CD4-positive, alpha-beta T cell treated with Interleukin-1 beta for 1 hour (primary cell): ENCODE results near the gene CCT7.

Experiments
- DNase-seq, 2 donors: peaks; one replicate each; pipeline ENCODE4 v3.0.0-alpha.2; 2020 to 2022

CCT7 gene

GRCh38 chr2:73227086-73227485, 7.0 kb upstream of the CCT7 start:
- no peak for DNase-seq

GRCh38 chr2:73228631-73229030, 5.5 kb upstream of the CCT7 start:
- no peak for DNase-seq

GRCh38 chr2:73232403-73233153, 1.5 kb upstream of the CCT7 start:
- DNase-seq = peak in 1 of 2 donors; percentile 27

GRCh38 chr2:73233154-73233931, 765 bp upstream of the CCT7 start, which contains the start of gene PRADC1:
PRADC1 (minus strand) TSS chr2:73233239; CDS start chr2:73233160, 79 bp downstream.
- DNase-seq = peak; percentile 96 to 97

GRCh38 chr2:73235315-73236028, 1.4 kb downstream of the CCT7 start:
- DNase-seq = peak in 1 of 2 donors; percentile 19

GRCh38 chr2:73237168-73237567, 3.1 kb downstream of the CCT7 start:
- no peak for DNase-seq

- DNase-seq = no peak
Observed at GRCh38 chr2:73238149-73238548, 4.0 kb downstream of the CCT7 start.

GRCh38 chr2:73238976-73239375, 4.9 kb downstream of the CCT7 start:
- DNase-seq = no peak

- no peak for DNase-seq
Observed at GRCh38 chr2:73239776-73240175, 5.7 kb downstream of the CCT7 start.

- no peak for DNase-seq
Observed at GRCh38 chr2:73243884-73244570, 9.9 kb downstream of the CCT7 start.

GRCh38 chr2:73244580-73244979, 10.5 kb downstream of the CCT7 start:
- DNase-seq = no peak

- DNase-seq = no peak
Observed at GRCh38 chr2:73246850-73247249, 12.7 kb downstream of the CCT7 start.

GRCh38 chr2:73249636-73250035, 15.5 kb downstream of the CCT7 start:
- no peak for DNase-seq

GRCh38 chr2:73250872-73251846, 17.1 kb downstream of the CCT7 start:
- no peak for DNase-seq

GRCh38 chr2:73252238-73253027, 18.3 kb downstream of the CCT7 start:
- DNase-seq = no peak

GRCh38 chr2:73253400-73253799, 19.3 kb downstream of the CCT7 start:
- DNase-seq = no peak

GRCh38 chr2:73253901-73254300, 19.8 kb downstream of the CCT7 start:
- peak in 1 of 2 donors; percentile 17 for DNase-seq

GRCh38 chr2:73254343-73255006, 20.4 kb downstream of the CCT7 start:
- DNase-seq = no peak

GRCh38 chr2:73255007-73255644, 21.0 kb downstream of the CCT7 start:
- DNase-seq = no peak
